H9 (cell line): Measurements from ENCODE around the gene FBXO31. TPM values are rescaled to one million over a fixed set of nuclear protein-coding genes. Genes with fewer than 3 reads are reported as not detected.

Source experiments
- DNase-seq: peaks from one replicate; pipeline ENCODE4 v3.0.0-alpha.2; 2017
- H2AFZ ChIP-seq: one replicate; pipeline ENCODE4 v1.6.1; 2013; ENCODE audit warnings: mild to moderate bottlenecking, low read length, control low read depth, moderate library complexity
- H2AK5ac ChIP-seq: 2 replicates; pipeline ENCODE4 v1.6.1; 2013; ENCODE audit warnings: low read length, control low read depth, mixed read lengths; ENCODE audit not compliant: insufficient read length
- H2BK120ac ChIP-seq: one replicate; pipeline ENCODE4 v1.6.1; 2013; ENCODE audit warnings: low read depth, mild to moderate bottlenecking, low read length, control low read depth, inconsistent platforms; ENCODE audit not compliant: poor library complexity, severe bottlenecking
- H2BK12ac ChIP-seq: 2 replicates; pipeline ENCODE4 v1.6.1; 2013; ENCODE audit warnings: low read length, control low read depth, mixed read lengths, low read depth; ENCODE audit not compliant: insufficient read length
- H2BK15ac ChIP-seq: 2 replicates; pipeline ENCODE4 v1.6.1; 2013; ENCODE audit warnings: low read depth, low read length, control low read depth
- H2BK20ac ChIP-seq: one replicate; pipeline ENCODE4 v1.6.1; 2013; ENCODE audit warnings: low read depth, mild to moderate bottlenecking, low read length, control low read depth, inconsistent platforms; ENCODE audit not compliant: poor library complexity, severe bottlenecking
- H2BK5ac ChIP-seq: 2 replicates; pipeline ENCODE4 v1.6.1; 2013; ENCODE audit warnings: low read length, control low read depth, mixed read lengths; ENCODE audit not compliant: insufficient read length
- H3K14ac ChIP-seq: 2 replicates; pipeline ENCODE4 v1.6.1; 2013; ENCODE audit warnings: low read length, control low read depth; ENCODE audit not compliant: insufficient read depth
- H3K18ac ChIP-seq: 2 replicates; pipeline ENCODE4 v1.6.1; 2013; ENCODE audit warnings: low read depth, mild to moderate bottlenecking, mixed read lengths, low read length, control low read depth; ENCODE audit not compliant: insufficient read length
- H3K23ac ChIP-seq: 2 replicates; pipeline ENCODE4 v1.6.1; 2013; ENCODE audit warnings: low read length, control low read depth, mixed read lengths, low read depth; ENCODE audit not compliant: insufficient read length
- H3K23me2 ChIP-seq: 2 replicates; pipeline ENCODE4 v1.6.1; 2013; ENCODE audit warnings: low read depth, mild to moderate bottlenecking, mixed read lengths, low read length, control low read depth; ENCODE audit not compliant: insufficient read length, poor library complexity, severe bottlenecking
- H3K27ac ChIP-seq: 2 replicates; pipeline ENCODE4 v1.5.1; 2013; ENCODE audit warnings: low read length, control low read depth, mixed read lengths, low read depth; ENCODE audit not compliant: insufficient read length
- H3K27me3 ChIP-seq: 2 replicates; pipeline ENCODE4 v1.6.1; 2013; ENCODE audit warnings: low read length, control low read depth, inconsistent platforms; ENCODE audit not compliant: insufficient read depth
- H3K4ac ChIP-seq: 2 replicates; pipeline ENCODE4 v1.6.1; 2013; ENCODE audit warnings: low read depth, mild to moderate bottlenecking, control low read depth, inconsistent platforms, low read length, moderate library complexity
- H3K4me1 ChIP-seq: 2 replicates; pipeline ENCODE4 v1.6.1; 2013; ENCODE audit warnings: low read length, control low read depth, inconsistent platforms; ENCODE audit not compliant: insufficient read depth
- H3K4me2 ChIP-seq: 2 replicates; pipeline ENCODE4 v1.6.1; 2013; ENCODE audit warnings: low read length, control low read depth, mixed read lengths; ENCODE audit not compliant: insufficient read length, insufficient read depth
- H3K56ac ChIP-seq: 2 replicates; pipeline ENCODE4 v1.6.1; 2013; ENCODE audit warnings: low read depth, mild to moderate bottlenecking, mixed read lengths, low read length, control low read depth; ENCODE audit not compliant: insufficient read length
- H3K79me1 ChIP-seq: 2 replicates; pipeline ENCODE4 v1.6.1; 2013; ENCODE audit warnings: low read depth, mild to moderate bottlenecking, moderate library complexity, low read length, control low read depth, inconsistent platforms; ENCODE audit not compliant: insufficient read depth, poor library complexity, severe bottlenecking
- H3K79me2 ChIP-seq: 2 replicates; pipeline ENCODE4 v1.6.1; 2013; ENCODE audit warnings: low read length, control low read depth, inconsistent platforms; ENCODE audit not compliant: insufficient read depth
- H3K9ac ChIP-seq: 2 replicates; pipeline ENCODE4 v1.6.1; 2013; ENCODE audit warnings: low read length, control low read depth, mixed read lengths; ENCODE audit not compliant: insufficient read length; ENCODE audit errors: extremely low read depth
- H3K9me3 ChIP-seq: one replicate; pipeline ENCODE4 v1.6.1; 2013; ENCODE audit warnings: low read depth, low read length, inconsistent platforms; ENCODE audit not compliant: control insufficient read depth
- H3T11ph ChIP-seq: one replicate; pipeline ENCODE4 v1.6.1; 2013; ENCODE audit warnings: mild to moderate bottlenecking, low read length, control low read depth, inconsistent platforms
- H4K20me1 ChIP-seq: one replicate; pipeline ENCODE4 v1.6.1; 2013; ENCODE audit not compliant: control insufficient read depth, insufficient read length, insufficient read depth
- H4K5ac ChIP-seq: 2 replicates; pipeline ENCODE4 v1.6.1; 2013; ENCODE audit warnings: low read depth, mild to moderate bottlenecking, mixed read lengths, low read length, control low read depth; ENCODE audit not compliant: insufficient read length
- H4K8ac ChIP-seq: replicated peaks from 2 replicates; pipeline ENCODE4 v1.6.1; 2013; ENCODE audit warnings: low read length, control low read depth, mixed read lengths, low read depth; ENCODE audit not compliant: insufficient read length
- H4K91ac ChIP-seq: 2 replicates; pipeline ENCODE4 v1.6.1; 2013; ENCODE audit warnings: low read depth, mild to moderate bottlenecking, moderate library complexity, mixed read lengths, low read length, control low read depth; ENCODE audit not compliant: insufficient read length
- H3K27ac Mint-ChIP-seq, 3 experiments: 2 replicates in 2 of 3; 3 replicates in 1 of 3; pipeline ENCODE4 v1.8.0; 2020 to 2021; ENCODE audit warnings: mixed read lengths in 3 of 3, mild to moderate bottlenecking in 1 of 3, moderate library complexity in 1 of 3
- H3K27me3 Mint-ChIP-seq: 2 replicates; pipeline ENCODE4 v1.8.0; 2021; ENCODE audit warnings: low read depth, mild to moderate bottlenecking, moderate library complexity, mixed read lengths
- H3K36me3 Mint-ChIP-seq, 3 experiments: 2 replicates in 2 of 3; 3 replicates in 1 of 3; pipeline ENCODE4 v1.8.0; 2020 to 2021; ENCODE audit warnings: low read depth in 3 of 3, mixed read lengths in 3 of 3; ENCODE audit not compliant: insufficient read depth in 1 of 3
- H3K4me1 Mint-ChIP-seq, 2 experiments: 2 replicates each; pipeline ENCODE4 v1.8.0; 2020; ENCODE audit warnings: mixed read lengths in 2 of 2
- H3K4me3 Mint-ChIP-seq, 2 experiments: 2 replicates in 1 of 2; 3 replicates in 1 of 2; pipeline ENCODE4 v1.8.0; 2020 to 2021; ENCODE audit warnings: mild to moderate bottlenecking in 2 of 2, mixed read lengths in 2 of 2, moderate library complexity in 1 of 2
- H3K9me3 Mint-ChIP-seq, 2 experiments: 2 replicates in 1 of 2; 3 replicates in 1 of 2; pipeline ENCODE4 v1.8.0; 2020; ENCODE audit warnings: mild to moderate bottlenecking in 2 of 2, mixed read lengths in 2 of 2, moderate library complexity in 1 of 2
- WGBS: extraction: QIAGEN DNeasy Blood & Tissue Kit; methylation state at CpG from one replicate; pipeline ENCODE4 v1.1.7; 2013; ENCODE audit warnings: missing lambda C conversion rate, low lambda C conversion rate, mixed read lengths; ENCODE audit not compliant: insufficient read length; ENCODE audit errors: extremely low coverage; 5-methylcytosine and 5-hydroxymethylcytosine counted together
- total RNA-seq: library from RNA; stranded (reverse); gene quantifications from 2 replicates; pipeline ENCODE4 v1.2.1, GENCODE V29; 2021
- TF ChIP-seq, protein P1 (sequence below): fragments of 200-600 bp; sonication (generic); conservative IDR thresholded peaks from 3 replicates; pipeline ENCODE4 v1.8.0; 2021; ENCODE audit warnings: antibody characterized with exemption, mild to moderate bottlenecking

The FBXO31 gene
- total RNA-seq, 1 experiment from 2014 or later, result 24.2 TPM

DNA sequence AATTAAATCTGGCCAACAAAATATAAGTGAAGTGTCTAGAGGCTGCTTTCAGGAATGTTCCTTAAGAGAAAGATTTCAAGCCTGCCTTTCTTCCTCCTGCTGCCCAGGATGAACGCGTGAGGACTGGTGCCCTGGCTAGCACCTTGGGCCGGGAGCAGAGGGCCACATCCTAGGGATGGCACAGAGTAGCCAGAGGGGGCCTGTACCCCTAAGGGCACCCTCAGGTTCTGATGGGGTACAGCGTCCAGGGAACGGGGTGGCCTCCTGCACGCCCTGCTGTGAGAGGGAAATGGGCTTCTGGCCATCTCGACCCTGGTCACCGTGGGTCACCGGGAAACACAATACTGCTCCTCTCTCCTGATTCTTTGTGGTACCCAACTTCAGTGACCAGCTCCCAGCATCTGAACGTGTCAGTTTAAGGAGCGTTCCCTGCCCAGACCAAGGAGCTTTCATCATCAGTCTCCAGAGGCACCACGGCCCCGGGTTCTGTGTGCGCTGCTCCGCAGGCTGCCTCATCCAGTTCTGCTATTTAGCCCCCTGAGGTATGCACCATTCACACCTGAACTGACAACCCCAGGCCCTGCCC, 48.8 kb upstream of the FBXO31 start:
- no peaks in the 10 kb centered on the region for H4K20me1 ChIP-seq
- no peak overlapping the region for H2AFZ ChIP-seq
- no peak overlapping the region for H3K4me2 ChIP-seq

More for the DNA sequence above, 48.8 kb upstream of the FBXO31 start:
- H3K23me2 ChIP-seq, result no peaks in the 10 kb centered on the region
- H4K8ac ChIP-seq, result no peak overlapping the region
- H2AK5ac ChIP-seq, result no peak overlapping the region
- H3K4ac ChIP-seq, result no peak overlapping the region
- no peaks in the 10 kb centered on the region for H3K9me3 ChIP-seq
- no CpG with 5 or more reads among the region's 15 CpGs for WGBS
- H3K9me3 Mint-ChIP-seq, result no peaks in the 10 kb centered on the region
- no peak overlapping the region for H3K9ac ChIP-seq
- no peaks in the 10 kb centered on the region for H3K27me3 Mint-ChIP-seq
- no peak overlapping the region for H3K23ac ChIP-seq
- H3T11ph ChIP-seq, result no peak overlapping the region
- DNase-seq, result no peak
- no peaks in the 10 kb centered on the region for H3K4me1 ChIP-seq
- no peaks in the 10 kb centered on the region for H3K27me3 ChIP-seq
- no peak overlapping the region for H4K91ac ChIP-seq
- no peak overlapping the region for H2BK20ac ChIP-seq
- no peak overlapping the region for H3K56ac ChIP-seq
- H4K5ac ChIP-seq, result no peak overlapping the region
- no peak overlapping the region for H2BK15ac ChIP-seq
- no peak overlapping the region for H2BK5ac ChIP-seq
- no peak overlapping the region for H3K14ac ChIP-seq
- H3K79me1 ChIP-seq, result peaks cover 5% of the 10 kb centered on the region
- no peak overlapping the region for H3K27ac ChIP-seq
- TF ChIP-seq, protein P1, sequence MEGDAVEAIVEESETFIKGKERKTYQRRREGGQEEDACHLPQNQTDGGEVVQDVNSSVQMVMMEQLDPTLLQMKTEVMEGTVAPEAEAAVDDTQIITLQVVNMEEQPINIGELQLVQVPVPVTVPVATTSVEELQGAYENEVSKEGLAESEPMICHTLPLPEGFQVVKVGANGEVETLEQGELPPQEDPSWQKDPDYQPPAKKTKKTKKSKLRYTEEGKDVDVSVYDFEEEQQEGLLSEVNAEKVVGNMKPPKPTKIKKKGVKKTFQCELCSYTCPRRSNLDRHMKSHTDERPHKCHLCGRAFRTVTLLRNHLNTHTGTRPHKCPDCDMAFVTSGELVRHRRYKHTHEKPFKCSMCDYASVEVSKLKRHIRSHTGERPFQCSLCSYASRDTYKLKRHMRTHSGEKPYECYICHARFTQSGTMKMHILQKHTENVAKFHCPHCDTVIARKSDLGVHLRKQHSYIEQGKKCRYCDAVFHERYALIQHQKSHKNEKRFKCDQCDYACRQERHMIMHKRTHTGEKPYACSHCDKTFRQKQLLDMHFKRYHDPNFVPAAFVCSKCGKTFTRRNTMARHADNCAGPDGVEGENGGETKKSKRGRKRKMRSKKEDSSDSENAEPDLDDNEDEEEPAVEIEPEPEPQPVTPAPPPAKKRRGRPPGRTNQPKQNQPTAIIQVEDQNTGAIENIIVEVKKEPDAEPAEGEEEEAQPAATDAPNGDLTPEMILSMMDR, result no peak
- no peak overlapping the region for H2BK120ac ChIP-seq
- no peak overlapping the region for H2BK12ac ChIP-seq
- no peaks in the 10 kb centered on the region for H3K79me2 ChIP-seq
- no peak overlapping the region for H3K18ac ChIP-seq
- peak overlapping the region in 1 of 3 experiments; percentile 44; a peak in 2 of 7 replicates for H3K27ac Mint-ChIP-seq
- peaks cover 7 to 21% (median 17%) of the 10 kb centered on the region in 3 experiments; a peak in 6 of 7 replicates for H3K36me3 Mint-ChIP-seq
- H3K4me3 Mint-ChIP-seq, result no peak overlapping the region
- H3K4me1 Mint-ChIP-seq, result peaks cover 7 to 8% of the 10 kb centered on the region in 2 experiments
